ENCODE measurements around the gene GALR2.
"Not testable (repeated sequence)": the region's sequence is repeated elsewhere in the genome, so short reads cannot be mapped to it uniquely, and the experiment has no call there.

GALR2 gene

DNA sequence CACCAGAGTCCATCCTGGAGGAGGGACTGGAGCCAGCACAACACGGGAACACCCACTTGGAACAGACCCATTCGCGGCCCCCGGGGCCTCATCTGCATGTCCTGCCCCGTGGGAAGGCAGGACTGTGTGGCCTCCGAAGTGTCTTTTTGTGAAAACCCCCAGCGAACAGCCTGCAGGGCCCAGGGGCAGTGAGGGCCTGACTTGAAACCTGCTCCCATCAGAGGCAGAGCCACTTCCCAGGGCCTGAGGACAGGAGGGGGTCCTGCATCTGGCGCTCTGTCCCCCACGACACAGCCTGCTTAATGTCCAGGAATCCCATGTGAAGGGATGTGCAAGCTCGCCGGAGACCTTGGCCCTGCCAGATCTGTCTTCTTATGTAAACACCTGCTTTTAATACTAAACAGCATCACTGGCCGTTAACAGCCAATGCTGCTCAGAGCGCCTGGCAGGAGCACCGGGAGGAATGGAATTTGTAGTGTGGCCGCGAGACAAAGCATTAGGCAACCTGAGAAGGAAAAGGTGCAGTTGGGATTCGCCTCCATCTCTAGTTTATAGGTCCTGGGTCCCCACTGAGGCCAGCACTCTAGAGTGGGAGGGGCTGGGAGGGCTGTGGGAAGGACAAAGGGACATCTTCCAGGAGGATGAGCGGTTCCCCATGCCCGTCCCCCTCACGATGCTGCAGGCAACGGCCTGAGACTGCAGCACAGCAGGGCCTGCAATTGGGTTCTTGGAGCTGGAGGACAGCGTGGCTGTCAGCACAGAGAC, 37.9 kb upstream of the GALR2 start:
- TF ChIP-seq Cebpa-rat (IDR thresholded peaks at IDR 0.05) = no peak
- H3K4me1 ChIP-seq = peaks cover 37% of the 10 kb centered on the region
- H3K9ac ChIP-seq = 0 out of 2 replicates have a peak overlapping the region, but pooled peaks have one; percentile 6
- H3K27ac ChIP-seq = peak overlapping the region; percentile 58
- no peak overlapping the region for H3K4me3 ChIP-seq
- H3K27me3 ChIP-seq = no peaks in the 10 kb centered on the region
- H3K36me3 ChIP-seq = peaks cover 38% of the 10 kb centered on the region
- H3K9me3 ChIP-seq = peaks cover 5% of the 10 kb centered on the region; the same call in 1 of the 2 replicates
- peak overlapping the region; percentile 72 for H3K4me2 ChIP-seq
- H4K20me1 ChIP-seq = peaks cover 7% of the 10 kb centered on the region; the same call in 1 of the 2 replicates

GRCh38 chr17:76038050-76038449, 36.5 kb upstream of the GALR2 start:
- Histone ChIP-seq H3K4me1 (peaks cover 28% of the 10 kb centered on the region), H3K9ac (peak overlapping the region; percentile 11; the same call in 1 of the 2 replicates), H3K27ac (peak overlapping the region; percentile 58), H4K20me1 (peaks cover 7% of the 10 kb centered on the region; the same call in 1 of the 2 replicates), H3K4me2 (peak overlapping the region; percentile 72), H3K27me3 (no peaks in the 10 kb centered on the region), H3K9me3 (no peaks in the 10 kb centered on the region), H3K36me3 (peaks cover 52% of the 10 kb centered on the region), H3K4me3 (no peak overlapping the region)
- TF ChIP-seq Cebpa-rat (IDR thresholded peaks at IDR 0.05) = no peak

DNA sequence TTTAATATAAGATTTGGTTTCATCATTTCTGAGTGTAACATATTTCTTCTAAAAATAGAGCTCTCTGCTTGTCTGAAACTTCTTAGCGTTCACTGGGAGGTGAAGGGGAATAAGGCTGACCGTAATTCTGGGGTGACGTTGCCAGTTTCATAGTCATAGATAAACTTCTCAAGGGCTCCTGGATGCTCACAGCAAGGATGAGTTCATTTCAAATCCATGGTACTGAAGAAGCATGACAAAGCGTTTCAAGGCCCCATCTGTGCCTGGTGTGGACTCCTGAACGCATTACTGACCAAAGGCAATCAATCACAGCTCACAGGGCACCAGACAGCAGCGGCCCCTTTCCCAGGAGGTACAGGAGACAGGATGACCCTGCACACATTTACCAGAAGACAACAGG, 35.5 kb upstream of the GALR2 start:
- H3K27ac ChIP-seq = no peak overlapping the region
- H3K4me2 ChIP-seq = no peak overlapping the region
- H3K9me3 ChIP-seq = no peaks in the 10 kb centered on the region
- no peaks in the 10 kb centered on the region for H3K27me3 ChIP-seq
- peaks cover 7% of the 10 kb centered on the region; the same call in 1 of the 2 replicates for H4K20me1 ChIP-seq
- H3K4me3 ChIP-seq = no peak overlapping the region
- no peak for TF ChIP-seq Cebpa-rat (IDR thresholded peaks at IDR 0.05)
- H3K36me3 ChIP-seq = peaks cover 62% of the 10 kb centered on the region
- no peak overlapping the region for H3K9ac ChIP-seq
- H3K4me1 ChIP-seq = peaks cover 28% of the 10 kb centered on the region

DNA sequence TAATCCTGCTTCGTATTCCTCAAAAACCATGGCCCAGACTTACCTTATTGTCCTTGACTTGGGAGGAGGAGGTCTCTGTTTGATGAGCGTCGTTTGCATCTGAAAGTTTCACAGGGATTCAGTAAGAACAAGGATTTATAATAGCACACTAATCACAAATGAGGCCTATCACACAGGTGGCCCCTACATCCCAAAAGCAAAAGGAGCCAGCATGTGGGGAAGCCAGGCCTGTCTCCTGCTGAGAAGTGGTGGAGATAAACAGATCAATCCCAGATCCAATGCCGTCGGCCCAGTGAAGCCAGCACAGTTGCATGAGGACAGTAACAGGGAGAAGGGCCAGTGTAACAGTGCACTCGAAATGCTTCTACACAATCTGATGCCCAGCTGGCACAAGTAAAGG, 34.2 kb upstream of the GALR2 start:
- H3K27me3 ChIP-seq = no peaks in the 10 kb centered on the region
- H3K36me3 ChIP-seq = peaks cover 75% of the 10 kb centered on the region
- no peak overlapping the region for H3K9ac ChIP-seq
- H3K9me3 ChIP-seq = no peaks in the 10 kb centered on the region
- peaks cover 7% of the 10 kb centered on the region; the same call in 1 of the 2 replicates for H4K20me1 ChIP-seq
- TF ChIP-seq Cebpa-rat (IDR thresholded peaks at IDR 0.05) = no peak
- H3K4me1 ChIP-seq = peaks cover 28% of the 10 kb centered on the region
- H3K4me3 ChIP-seq = no peak overlapping the region
- no peak overlapping the region for H3K27ac ChIP-seq
- no peak overlapping the region for H3K4me2 ChIP-seq

GRCh38 chr17:76042868-76043267, 31.7 kb upstream of the GALR2 start:
- not testable (repeated sequence) for H3K9me3 ChIP-seq, H3K4me1 ChIP-seq, H3K27ac ChIP-seq, H4K20me1 ChIP-seq, H3K4me2 ChIP-seq, H3K9ac ChIP-seq, H3K27me3 ChIP-seq, H3K4me3 ChIP-seq
- peaks cover 100% of the 10 kb centered on the region for H3K36me3 ChIP-seq

GRCh38 chr17:76044475-76045007, 30.0 kb upstream of the GALR2 start:
- not testable (repeated sequence) for H3K4me1 ChIP-seq, H3K27me3 ChIP-seq, H3K9ac ChIP-seq, H3K4me3 ChIP-seq, H3K27ac ChIP-seq, H3K9me3 ChIP-seq, H3K4me2 ChIP-seq
- peaks cover 18% of the 10 kb centered on the region; the same call in 1 of the 2 replicates for H4K20me1 ChIP-seq
- H3K36me3 ChIP-seq = peaks cover 100% of the 10 kb centered on the region

DNA sequence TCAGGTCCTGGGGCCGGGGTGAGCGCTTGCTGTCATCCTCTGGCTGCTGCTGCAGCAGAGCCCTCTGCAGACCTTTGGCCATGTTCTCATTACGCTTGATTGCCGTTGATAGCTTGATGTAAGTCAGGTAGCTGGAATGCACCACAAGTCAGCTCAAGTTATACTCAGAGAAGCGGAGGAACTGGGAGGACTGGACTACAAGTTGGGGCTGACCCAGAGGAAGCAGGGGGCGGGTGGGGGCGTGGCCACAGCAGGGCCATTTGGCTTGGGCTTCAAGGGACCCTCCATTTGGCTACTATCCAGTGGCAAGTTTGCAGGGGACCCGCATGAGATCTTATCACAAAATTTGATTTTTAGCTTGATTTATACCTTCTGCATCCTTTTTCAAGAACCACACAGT, 28.5 kb upstream of the GALR2 start:
- Histone ChIP-seq H4K20me1 (peaks cover 33% of the 10 kb centered on the region), H3K4me1 (no peaks in the 10 kb centered on the region), H3K27me3 (no peaks in the 10 kb centered on the region), H3K4me2 (no peak overlapping the region), H3K9me3 (no peaks in the 10 kb centered on the region), H3K9ac (no peak overlapping the region), H3K27ac (no peak overlapping the region), H3K4me3 (no peak overlapping the region), H3K36me3 (peaks cover 100% of the 10 kb centered on the region)
- no peak for TF ChIP-seq Cebpa-rat (IDR thresholded peaks at IDR 0.05)

DNA sequence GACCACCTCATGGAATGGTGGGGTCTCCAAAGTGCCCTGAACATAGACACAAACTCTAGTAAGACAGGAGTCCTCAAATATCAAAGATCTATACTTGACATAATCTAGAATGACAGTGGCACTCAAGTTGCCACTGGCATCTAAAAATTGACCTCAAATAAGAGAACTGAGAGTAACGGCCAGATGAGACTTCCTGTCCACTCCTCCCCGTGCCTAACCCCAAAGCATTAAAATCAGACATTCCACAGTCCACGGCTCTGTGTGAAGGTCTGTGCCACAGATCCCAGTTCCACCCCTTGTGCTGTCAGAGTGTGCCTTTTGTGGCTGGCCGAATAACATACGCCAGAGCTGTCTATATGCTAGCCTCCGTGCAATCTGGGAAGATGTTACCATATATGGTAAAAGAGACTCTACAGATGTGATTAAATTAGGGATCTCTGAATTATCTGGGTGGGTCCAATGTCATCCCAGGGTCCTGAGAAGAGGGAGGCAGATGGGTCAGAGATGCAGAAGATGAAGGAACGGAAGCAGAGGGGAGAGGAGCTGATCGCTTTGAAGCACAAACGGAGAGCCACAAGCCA, 26.5 kb upstream of the GALR2 start:
- H3K27me3 ChIP-seq = no peaks in the 10 kb centered on the region
- TF ChIP-seq Cebpa-rat (IDR thresholded peaks at IDR 0.05) = no peak
- H3K9me3 ChIP-seq = no peaks in the 10 kb centered on the region
- H3K4me1 ChIP-seq = no peaks in the 10 kb centered on the region
- no peak overlapping the region for H3K4me3 ChIP-seq
- H3K4me2 ChIP-seq = no peak overlapping the region
- peaks cover 35% of the 10 kb centered on the region for H4K20me1 ChIP-seq
- H3K9ac ChIP-seq = no peak overlapping the region
- peaks cover 99% of the 10 kb centered on the region for H3K36me3 ChIP-seq
- H3K27ac ChIP-seq = no peak overlapping the region

GRCh38 chr17:76048711-76049110, 25.9 kb upstream of the GALR2 start:
- Histone ChIP-seq H3K4me2 (no peak overlapping the region), H3K27me3 (no peaks in the 10 kb centered on the region), H3K9me3 (no peaks in the 10 kb centered on the region), H4K20me1 (peaks cover 35% of the 10 kb centered on the region), H3K9ac (no peak overlapping the region), H3K27ac (no peak overlapping the region), H3K36me3 (peaks cover 99% of the 10 kb centered on the region), H3K4me3 (no peak overlapping the region), H3K4me1 (no peaks in the 10 kb centered on the region)
- no peak for TF ChIP-seq Cebpa-rat (IDR thresholded peaks at IDR 0.05)

DNA sequence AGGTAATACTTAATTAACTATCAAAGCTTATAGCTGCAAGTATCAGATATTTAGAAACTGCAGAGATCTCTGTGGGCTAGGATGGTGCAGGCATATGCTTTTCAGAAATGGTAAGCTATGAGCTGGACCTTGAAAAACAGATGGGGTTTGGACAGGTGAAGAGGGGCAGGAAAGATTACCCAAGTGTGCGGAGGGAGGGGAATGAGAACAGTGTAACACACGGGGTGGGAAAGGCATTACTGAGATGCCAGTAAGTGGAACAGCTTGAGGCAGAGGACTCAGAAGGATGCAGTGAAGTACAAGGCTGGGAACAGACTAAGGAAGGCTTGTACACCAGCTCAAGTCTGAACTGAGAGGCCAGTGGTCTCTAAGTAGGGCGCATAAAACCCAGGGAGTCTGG, 25.3 kb upstream of the GALR2 start:
- no peaks in the 10 kb centered on the region for H3K4me1 ChIP-seq
- H3K4me3 ChIP-seq = no peak overlapping the region
- H3K9ac ChIP-seq = no peak overlapping the region
- H3K27me3 ChIP-seq = no peaks in the 10 kb centered on the region
- no peaks in the 10 kb centered on the region for H3K9me3 ChIP-seq
- no peak for TF ChIP-seq Cebpa-rat (IDR thresholded peaks at IDR 0.05)
- peaks cover 99% of the 10 kb centered on the region for H3K36me3 ChIP-seq
- no peak overlapping the region for H3K27ac ChIP-seq
- peaks cover 35% of the 10 kb centered on the region for H4K20me1 ChIP-seq
- H3K4me2 ChIP-seq = no peak overlapping the region

All from BLaER1 (cell line).